Activated T-cell treated with anti-CD3 and anti-CD28 coated beads for 1 hour (primary cell): ENCODE results near the gene FGF2.
"Not testable (repeated sequence)": the region's sequence is repeated elsewhere in the genome, so short reads cannot be mapped to it uniquely, and the experiment has no call there.

Source experiments
- DNase-seq: peaks from one replicate; pipeline ENCODE4 v3.0.0-alpha.2; 2020; ENCODE audit warnings: low read depth

FGF2 gene

GRCh38 chr4:122930862-122931261, 104.2 kb downstream of the FGF2 start:
- DNase-seq, result no peak

GRCh38 chr4:122932763-122933162, 106.1 kb downstream of the FGF2 start:
- DNase-seq, result no peak

GRCh38 chr4:122945136-122945535, 118.5 kb downstream of the FGF2 start:
- DNase-seq, result not testable (repeated sequence)

- no peak for DNase-seq
These were observed 119.5 kb downstream of the FGF2 start for GRCh38 chr4:122946142-122946541.
